ENCODE data around the gene STAG1.
"Not testable (repeated sequence)": the region's sequence is repeated elsewhere in the genome, so short reads cannot be mapped to it uniquely, and the experiment has no call there.

The STAG1 gene

GRCh38 chr3:136516095-136516494, 236.1 kb downstream of the STAG1 start:
- Histone ChIP-seq H3K4me1 (ENCODE audit: control insufficient read depth, insufficient read depth, low read length, unreplicated experiment) (no peaks in the 10 kb centered on the region), H3K27ac (ENCODE audit: low read depth, low read length) (no peak overlapping the region), H2AFZ (ENCODE audit: low read length, unreplicated experiment) (no peak overlapping the region), H3K79me2 (ENCODE audit: control insufficient read depth, insufficient read depth, low read length, unreplicated experiment) (peaks cover 3% of the 10 kb centered on the region), H3K36me3 (ENCODE audit: insufficient read depth, low read length) (peaks cover 2% of the 10 kb centered on the region; the same call in 1 of the 2 replicates), H3K4me3 (ENCODE audit: low read depth, low read length) (no peak overlapping the region), H3K27me3 (ENCODE audit: insufficient read depth, low read length) (no peaks in the 10 kb centered on the region)

GRCh38 chr3:136514533-136514932, 237.6 kb downstream of the STAG1 start:
- not testable (repeated sequence) for H3K27ac ChIP-seq (ENCODE audit: low read depth, low read length); H3K4me1 ChIP-seq (ENCODE audit: control insufficient read depth, insufficient read depth, low read length, unreplicated experiment); H3K4me3 ChIP-seq (ENCODE audit: low read depth, low read length); H2AFZ ChIP-seq (ENCODE audit: low read length, unreplicated experiment); H3K27me3 ChIP-seq (ENCODE audit: insufficient read depth, low read length); H3K79me2 ChIP-seq (ENCODE audit: control insufficient read depth, insufficient read depth, low read length, unreplicated experiment); H3K36me3 ChIP-seq (ENCODE audit: insufficient read depth, low read length)

GRCh38 chr3:136513367-136513766, 238.8 kb downstream of the STAG1 start:
- Histone ChIP-seq H2AFZ (ENCODE audit: low read length, unreplicated experiment) (no peak overlapping the region), H3K27me3 (ENCODE audit: insufficient read depth, low read length) (no peaks in the 10 kb centered on the region), H3K27ac (ENCODE audit: low read depth, low read length) (no peak overlapping the region), H3K4me3 (ENCODE audit: low read depth, low read length) (no peak overlapping the region), H3K79me2 (ENCODE audit: control insufficient read depth, insufficient read depth, low read length, unreplicated experiment) (peaks cover 3% of the 10 kb centered on the region), H3K4me1 (ENCODE audit: control insufficient read depth, insufficient read depth, low read length, unreplicated experiment) (no peaks in the 10 kb centered on the region), H3K36me3 (ENCODE audit: insufficient read depth, low read length) (peaks cover 2% of the 10 kb centered on the region; the same call in 1 of the 2 replicates)

GRCh38 chr3:136512381-136512780, 239.8 kb downstream of the STAG1 start:
- Histone ChIP-seq H3K27ac (ENCODE audit: low read depth, low read length) (no peak overlapping the region), H3K27me3 (ENCODE audit: insufficient read depth, low read length) (no peaks in the 10 kb centered on the region), H2AFZ (ENCODE audit: low read length, unreplicated experiment) (no peak overlapping the region), H3K4me3 (ENCODE audit: low read depth, low read length) (no peak overlapping the region), H3K36me3 (ENCODE audit: insufficient read depth, low read length) (peaks cover 2% of the 10 kb centered on the region; the same call in 1 of the 2 replicates), H3K79me2 (ENCODE audit: control insufficient read depth, insufficient read depth, low read length, unreplicated experiment) (peaks cover 3% of the 10 kb centered on the region), H3K4me1 (ENCODE audit: control insufficient read depth, insufficient read depth, low read length, unreplicated experiment) (no peaks in the 10 kb centered on the region)

GRCh38 chr3:136505676-136506075, 246.5 kb downstream of the STAG1 start:
- Histone ChIP-seq H3K27me3 (ENCODE audit: insufficient read depth, low read length) (no peaks in the 10 kb centered on the region), H3K27ac (ENCODE audit: low read depth, low read length) (no peak overlapping the region), H2AFZ (ENCODE audit: low read length, unreplicated experiment) (no peak overlapping the region), H3K4me1 (ENCODE audit: control insufficient read depth, insufficient read depth, low read length, unreplicated experiment) (no peaks in the 10 kb centered on the region), H3K4me3 (ENCODE audit: low read depth, low read length) (no peak overlapping the region), H3K79me2 (ENCODE audit: control insufficient read depth, insufficient read depth, low read length, unreplicated experiment) (no peaks in the 10 kb centered on the region), H3K36me3 (ENCODE audit: insufficient read depth, low read length) (no peaks in the 10 kb centered on the region)

- no peak overlapping the region for H3K27ac ChIP-seq (ENCODE audit: low read depth, low read length)
- no peaks in the 10 kb centered on the region for H3K4me1 ChIP-seq (ENCODE audit: control insufficient read depth, insufficient read depth, low read length, unreplicated experiment)
- H3K4me3 ChIP-seq (ENCODE audit: low read depth, low read length), result no peak overlapping the region
- H2AFZ ChIP-seq (ENCODE audit: low read length, unreplicated experiment), result no peak overlapping the region
- no peaks in the 10 kb centered on the region for H3K79me2 ChIP-seq (ENCODE audit: control insufficient read depth, insufficient read depth, low read length, unreplicated experiment)
- H3K36me3 ChIP-seq (ENCODE audit: insufficient read depth, low read length), result no peaks in the 10 kb centered on the region; the same call in 1 of the 2 replicates
- no peaks in the 10 kb centered on the region for H3K27me3 ChIP-seq (ENCODE audit: insufficient read depth, low read length)
Observed at GRCh38 chr3:136503056-136503455, 249.1 kb downstream of the STAG1 start.

GRCh38 chr3:136498919-136499447, 253.2 kb downstream of the STAG1 start:
- Histone ChIP-seq H2AFZ (ENCODE audit: low read length, unreplicated experiment) (no peak overlapping the region), H3K27ac (ENCODE audit: low read depth, low read length) (no peak overlapping the region), H3K27me3 (ENCODE audit: insufficient read depth, low read length) (no peaks in the 10 kb centered on the region), H3K4me3 (ENCODE audit: low read depth, low read length) (no peak overlapping the region), H3K79me2 (ENCODE audit: control insufficient read depth, insufficient read depth, low read length, unreplicated experiment) (no peaks in the 10 kb centered on the region), H3K36me3 (ENCODE audit: insufficient read depth, low read length) (peaks cover 6% of the 10 kb centered on the region; the same call in 1 of the 2 replicates), H3K4me1 (ENCODE audit: control insufficient read depth, insufficient read depth, low read length, unreplicated experiment) (no peaks in the 10 kb centered on the region)

GRCh38 chr3:136495213-136495612, 257.0 kb downstream of the STAG1 start:
- Histone ChIP-seq H2AFZ (ENCODE audit: low read length, unreplicated experiment) (no peak overlapping the region), H3K36me3 (ENCODE audit: insufficient read depth, low read length) (peaks cover 9% of the 10 kb centered on the region; the same call in 1 of the 2 replicates), H3K27ac (ENCODE audit: low read depth, low read length) (no peak overlapping the region)

GRCh38 chr3:136490646-136491405, 261.4 kb downstream of the STAG1 start:
- H3K79me2 ChIP-seq (ENCODE audit: control insufficient read depth, insufficient read depth, low read length, unreplicated experiment), result no peaks in the 10 kb centered on the region
- H3K27me3 ChIP-seq (ENCODE audit: insufficient read depth, low read length), result no peaks in the 10 kb centered on the region
- no peak overlapping the region for H3K4me3 ChIP-seq (ENCODE audit: low read depth, low read length)
- H3K27ac ChIP-seq (ENCODE audit: low read depth, low read length), result no peak overlapping the region
- peaks cover 24% of the 10 kb centered on the region for H3K36me3 ChIP-seq (ENCODE audit: insufficient read depth, low read length)
- no peaks in the 10 kb centered on the region for H3K4me1 ChIP-seq (ENCODE audit: control insufficient read depth, insufficient read depth, low read length, unreplicated experiment)
- H2AFZ ChIP-seq (ENCODE audit: low read length, unreplicated experiment), result no peak overlapping the region

More at GRCh38 chr3:136495213-136495612, 257.0 kb downstream of the STAG1 start:
- H3K4me3 ChIP-seq (ENCODE audit: low read depth, low read length), result no peak overlapping the region
- H3K79me2 ChIP-seq (ENCODE audit: control insufficient read depth, insufficient read depth, low read length, unreplicated experiment), result no peaks in the 10 kb centered on the region
- no peaks in the 10 kb centered on the region for H3K27me3 ChIP-seq (ENCODE audit: insufficient read depth, low read length)
- no peaks in the 10 kb centered on the region for H3K4me1 ChIP-seq (ENCODE audit: control insufficient read depth, insufficient read depth, low read length, unreplicated experiment)

GRCh38 chr3:136485777-136486176, 266.4 kb downstream of the STAG1 start:
- Histone ChIP-seq H3K27ac (ENCODE audit: low read depth, low read length) (no peak overlapping the region), H3K27me3 (ENCODE audit: insufficient read depth, low read length) (no peaks in the 10 kb centered on the region), H3K4me3 (ENCODE audit: low read depth, low read length) (no peak overlapping the region), H3K4me1 (ENCODE audit: control insufficient read depth, insufficient read depth, low read length, unreplicated experiment) (no peaks in the 10 kb centered on the region), H2AFZ (ENCODE audit: low read length, unreplicated experiment) (no peak overlapping the region), H3K36me3 (ENCODE audit: insufficient read depth, low read length) (peaks cover 25% of the 10 kb centered on the region), H3K79me2 (ENCODE audit: control insufficient read depth, insufficient read depth, low read length, unreplicated experiment) (no peaks in the 10 kb centered on the region)

- no peak overlapping the region for H3K27ac ChIP-seq (ENCODE audit: low read depth, low read length)
- H3K27me3 ChIP-seq (ENCODE audit: insufficient read depth, low read length), result no peaks in the 10 kb centered on the region
- peaks cover 20% of the 10 kb centered on the region for H3K36me3 ChIP-seq (ENCODE audit: insufficient read depth, low read length)
- H3K4me3 ChIP-seq (ENCODE audit: low read depth, low read length), result no peak overlapping the region
- H3K4me1 ChIP-seq (ENCODE audit: control insufficient read depth, insufficient read depth, low read length, unreplicated experiment), result no peaks in the 10 kb centered on the region
- H3K79me2 ChIP-seq (ENCODE audit: control insufficient read depth, insufficient read depth, low read length, unreplicated experiment), result no peaks in the 10 kb centered on the region
- no peak overlapping the region for H2AFZ ChIP-seq (ENCODE audit: low read length, unreplicated experiment)
Observed at GRCh38 chr3:136476280-136476679, 275.9 kb downstream of the STAG1 start.
